NCI-H446 treated with DMSO at 0.1 percent for 48 hours (cell line): ENCODE data around the gene KIAA0930.

Experiments
- DNase-seq: peaks from one replicate; lab custom pipeline; 2025; lab: John Stamatoyannopoulos, UW

KIAA0930 gene

GRCh38 chr22:45216133-45217003 lies 24.3 kb downstream of the KIAA0930 start:
- no peak for DNase-seq

- no peak for DNase-seq
These were observed 27.5 kb downstream of the KIAA0930 start for GRCh38 chr22:45212992-45213751.

DNA sequence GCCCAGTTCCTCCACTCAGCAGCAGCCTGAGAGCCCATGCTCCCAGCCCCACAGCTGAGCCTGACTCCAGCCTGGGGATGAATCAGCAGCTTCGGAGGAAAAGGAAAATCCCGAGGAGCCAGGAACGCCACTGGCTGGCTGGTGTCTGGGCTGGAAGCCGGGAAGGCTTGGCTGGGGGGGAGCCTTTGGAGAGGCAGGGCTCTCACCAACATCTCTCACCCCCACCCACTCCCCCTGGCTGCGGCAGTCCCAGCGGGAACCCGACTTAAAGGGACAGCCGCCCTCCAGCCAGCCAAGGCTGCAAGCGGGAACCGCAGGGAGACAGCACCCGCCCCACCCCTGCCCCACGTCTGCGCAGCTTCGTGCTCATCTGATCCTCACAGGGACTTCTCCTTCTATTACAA lies 28.4 kb downstream of the KIAA0930 start:
- peak; percentile 73 for DNase-seq

DNA sequence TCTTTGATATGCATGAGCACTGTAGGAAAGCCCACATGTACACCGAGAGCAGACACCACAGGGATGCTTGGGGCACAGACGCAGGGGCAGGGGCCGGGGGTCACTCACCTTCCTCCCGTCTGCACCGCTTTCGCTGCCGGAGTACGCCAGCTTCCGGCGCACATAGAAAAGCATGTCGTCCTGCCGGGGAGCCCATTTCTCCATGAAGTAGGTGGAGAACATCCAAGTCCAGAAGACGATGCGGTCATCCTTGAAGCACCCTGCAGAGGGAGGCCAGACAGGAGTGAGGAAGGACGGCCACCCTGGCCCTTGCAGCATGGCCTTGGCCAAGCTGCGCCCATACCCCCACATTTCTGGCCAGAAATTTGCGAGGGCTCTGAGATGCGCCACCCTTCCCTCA lies 28.8 kb downstream of the KIAA0930 start:
- DNase-seq = no peak

- DNase-seq = no peak
These were observed 29.3 kb downstream of the KIAA0930 start for GRCh38 chr22:45211435-45211834.

GRCh38 chr22:45210991-45211390 lies 29.7 kb downstream of the KIAA0930 start:
- no peak for DNase-seq

- DNase-seq = no peak
These were observed 30.1 kb downstream of the KIAA0930 start for GRCh38 chr22:45210577-45210976.

GRCh38 chr22:45210174-45210573 lies 30.5 kb downstream of the KIAA0930 start:
- no peak for DNase-seq

DNA sequence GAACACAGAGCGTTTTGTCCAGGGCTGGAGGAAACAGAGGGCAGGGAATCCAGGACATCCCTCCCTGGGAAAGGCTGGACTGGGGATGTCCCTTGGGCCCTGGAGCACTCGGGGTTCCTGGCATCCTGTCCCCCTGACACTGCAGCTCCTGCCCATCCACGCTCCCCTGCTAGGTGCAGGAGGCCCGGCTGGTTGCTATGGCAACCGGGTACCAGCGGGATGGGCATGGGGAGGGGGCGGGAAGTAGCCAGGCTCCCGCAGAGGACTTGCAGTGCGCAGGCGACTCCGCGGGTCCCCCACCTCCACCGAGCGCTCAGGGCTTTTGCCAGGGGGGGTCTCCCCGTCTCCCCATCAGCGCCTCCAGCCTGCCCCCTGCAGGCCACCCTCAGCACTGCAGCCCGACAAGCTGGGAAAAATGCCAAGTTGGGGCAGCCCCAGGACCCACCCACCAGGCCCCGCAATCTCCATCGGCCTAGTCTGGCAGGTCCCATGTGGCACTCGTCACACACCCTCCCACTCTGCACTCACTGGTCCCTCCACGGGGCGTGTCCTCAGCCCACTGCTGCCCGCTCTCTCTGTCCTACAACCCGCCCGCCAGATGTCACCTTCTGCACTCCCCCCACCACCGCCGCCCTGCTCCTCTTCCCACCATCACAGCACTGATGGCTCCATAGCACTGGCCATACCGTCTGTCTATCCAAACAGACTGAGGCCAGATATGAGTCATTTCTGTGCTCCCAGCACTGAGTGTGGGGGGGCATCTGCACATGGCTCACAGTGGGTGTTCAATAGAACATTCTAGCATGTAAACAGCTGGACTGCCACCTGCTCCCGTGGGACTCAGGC lies 31.5 kb downstream of the KIAA0930 start:
- DNase-seq = peak; percentile 22

- no peak for DNase-seq
These were observed 32.0 kb downstream of the KIAA0930 start for GRCh38 chr22:45208696-45208992.

- DNase-seq = no peak
These were observed 32.6 kb downstream of the KIAA0930 start for GRCh38 chr22:45207981-45208664.

DNA sequence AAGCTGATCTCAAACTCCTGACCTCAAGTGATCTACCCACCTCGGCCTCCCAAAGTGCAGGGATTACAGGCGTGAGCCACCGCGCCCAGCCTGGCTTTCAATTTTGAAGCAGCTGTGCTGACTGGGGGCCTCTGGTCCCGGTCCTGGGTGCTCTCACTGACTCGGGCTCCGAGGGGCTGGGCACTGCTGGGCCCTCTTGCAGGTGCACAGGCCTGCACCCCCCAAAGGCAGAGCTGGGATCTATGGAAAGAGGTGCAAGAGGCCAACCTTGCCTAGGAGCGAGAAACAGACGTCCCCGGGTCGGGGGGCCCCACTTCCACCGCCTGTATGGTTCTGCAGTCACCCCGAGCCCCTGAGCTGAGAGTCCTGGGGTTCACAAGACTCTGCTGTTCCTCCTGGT lies 33.2 kb downstream of the KIAA0930 start:
- no peak for DNase-seq

DNA sequence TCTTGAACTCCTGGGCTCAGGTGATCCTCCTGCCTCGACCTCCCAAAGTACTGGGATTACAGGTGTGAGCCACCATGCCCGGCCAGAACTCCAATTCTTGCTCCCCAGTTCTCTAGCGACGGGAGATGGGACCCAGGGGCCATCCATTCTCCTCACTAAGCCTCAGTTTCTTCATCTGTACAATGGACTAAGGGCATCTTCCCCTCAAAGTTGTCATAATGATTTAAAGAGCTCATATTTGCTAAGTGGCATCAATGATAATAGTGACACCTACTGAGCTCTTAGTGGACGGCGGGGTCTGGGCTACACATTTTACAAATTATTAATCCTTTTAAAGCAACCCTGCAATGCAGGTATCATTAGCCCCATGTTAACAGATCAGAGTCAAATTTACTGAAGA lies 34.5 kb downstream of the KIAA0930 start:
- DNase-seq = no peak

DNA sequence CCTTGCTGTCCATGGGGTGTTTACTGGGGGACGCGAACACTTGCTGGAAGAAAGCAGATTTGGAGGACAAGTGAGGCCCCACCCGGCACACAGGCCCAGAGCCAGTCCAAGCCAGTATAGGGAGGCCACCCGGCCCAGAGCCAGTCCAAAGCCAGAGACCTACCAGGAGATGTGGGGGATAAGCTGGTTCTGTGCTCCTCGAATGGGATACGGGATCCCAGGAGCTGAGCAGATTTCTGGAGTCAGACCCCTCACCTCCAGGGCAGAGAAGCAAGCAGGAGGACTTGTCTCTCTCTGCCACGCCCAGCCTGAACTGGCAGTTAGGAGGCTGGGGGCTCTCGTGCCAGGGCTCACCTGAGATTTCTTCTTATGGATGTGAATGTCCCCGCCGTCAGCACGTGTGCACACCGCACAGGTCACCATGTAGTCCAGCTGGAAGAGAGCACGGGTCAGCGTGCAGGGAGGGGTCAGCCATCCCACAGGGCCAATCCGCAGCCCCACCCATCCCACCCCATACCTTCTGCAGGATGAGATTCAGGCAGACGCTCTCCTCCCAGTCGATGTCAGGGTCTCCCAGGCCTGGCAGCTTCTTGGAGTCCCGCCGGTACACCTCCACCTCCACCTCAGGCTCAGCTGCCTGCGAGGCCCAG lies 35.3 kb downstream of the KIAA0930 start:
- no peak for DNase-seq

- no peak for DNase-seq
These were observed 35.9 kb downstream of the KIAA0930 start for GRCh38 chr22:45204819-45205218.

DNA sequence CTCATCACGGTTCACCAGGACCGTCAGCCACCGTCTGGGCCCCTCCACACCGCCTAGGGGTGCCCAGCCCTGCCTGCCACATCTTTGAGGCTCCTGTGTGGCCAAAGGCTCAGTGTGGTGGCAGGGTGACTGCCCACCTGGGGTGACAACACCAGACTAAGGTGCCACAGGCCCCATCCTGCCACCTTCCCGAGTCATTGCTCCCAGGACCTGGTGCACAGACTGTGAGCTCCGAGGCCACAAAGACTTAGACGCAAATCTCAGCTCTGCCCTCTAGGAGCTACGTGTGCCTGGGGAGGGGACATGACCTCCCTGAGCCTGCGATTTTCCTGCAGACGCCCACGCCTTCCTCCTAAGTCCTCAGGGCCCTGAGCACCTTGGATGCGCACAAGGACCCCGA lies 36.5 kb downstream of the KIAA0930 start:
- DNase-seq = no peak

- DNase-seq = no peak
These were observed 37.3 kb downstream of the KIAA0930 start for GRCh38 chr22:45203150-45203951.

DNA sequence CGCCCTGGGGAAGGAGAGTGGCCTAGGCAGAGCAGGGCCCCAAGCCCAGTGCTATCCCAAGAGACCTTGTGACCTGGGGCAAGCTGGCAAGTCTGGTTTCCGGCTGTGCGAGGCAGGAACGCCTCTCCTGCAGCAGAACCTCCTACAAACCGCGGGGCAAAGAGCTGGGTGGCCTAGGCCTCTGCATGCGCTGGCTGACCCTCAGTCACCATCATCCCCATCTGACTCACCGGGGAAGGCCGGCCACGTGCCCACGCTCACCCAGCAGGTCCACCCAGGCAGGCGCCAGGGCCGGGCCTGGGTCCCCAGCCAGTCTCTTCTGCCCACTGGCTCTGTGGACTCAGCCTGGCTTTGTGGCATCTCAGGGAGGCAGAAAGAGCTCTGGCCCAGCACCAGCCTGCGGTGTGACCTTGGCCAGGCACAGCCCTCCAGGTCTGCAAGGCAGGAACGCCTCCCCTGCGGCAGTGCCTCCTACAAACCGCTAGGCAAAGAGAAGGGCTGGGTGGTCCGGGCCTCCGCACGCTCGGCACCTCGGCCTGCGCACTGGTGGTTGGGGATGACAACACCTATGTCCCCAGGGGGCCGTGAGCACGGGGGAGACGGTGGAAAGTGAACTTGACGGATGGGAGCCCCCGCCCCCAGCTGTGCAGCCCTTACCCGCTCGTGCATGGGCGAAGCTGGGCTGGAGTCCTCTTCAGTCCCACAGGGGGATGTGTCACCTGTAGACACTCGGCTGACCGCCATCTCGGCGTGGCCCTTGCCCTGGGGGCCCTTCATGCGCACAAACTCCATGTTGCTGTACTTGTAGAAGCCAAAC lies 38.2 kb downstream of the KIAA0930 start:
- DNase-seq = no peak

DNA sequence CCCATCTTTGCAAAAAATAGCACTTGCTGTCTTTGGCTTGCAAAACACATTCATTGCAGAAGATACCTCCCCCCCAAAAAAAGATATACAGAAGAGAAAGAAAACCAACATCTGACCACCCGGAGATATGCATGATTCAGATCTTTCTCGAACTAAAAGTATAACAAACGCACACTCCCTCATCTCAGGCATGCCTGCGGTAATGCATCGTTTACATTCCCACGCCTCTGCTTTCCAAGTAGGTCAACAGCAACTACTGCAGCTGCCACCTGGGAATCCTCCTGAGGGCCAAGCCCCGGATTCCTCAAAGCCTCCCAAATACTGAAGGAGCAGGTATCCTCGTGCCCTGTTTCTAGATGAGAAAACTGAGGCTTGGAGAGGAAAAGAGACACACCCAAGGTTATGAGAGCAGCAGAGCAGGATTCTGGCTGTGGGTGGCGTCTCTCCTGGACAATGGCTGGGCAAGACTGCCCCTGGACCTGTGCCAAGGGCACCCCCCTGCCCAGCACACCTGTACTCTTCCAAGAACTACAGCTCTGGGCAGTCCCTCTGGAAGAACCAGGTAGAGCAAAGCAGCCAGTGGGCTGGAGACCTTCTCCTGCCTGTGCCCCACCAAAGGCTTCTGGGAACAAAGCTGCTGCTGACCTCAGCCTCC lies 38.9 kb downstream of the KIAA0930 start:
- DNase-seq = no peak
